H1 (cell line): ENCODE measurements around the gene CAPN8.

Experiments used
- PHF8 ChIP-seq: fragments of 200-600 bp; sonication (generic); conservative IDR thresholded peaks from 2 replicates; pipeline ENCODE4 v1.7.1; 2012; ENCODE audit warnings: low read depth, mild to moderate bottlenecking, inconsistent platforms, low read length, moderate library complexity
- POLR2A ChIP-seq, 2 experiments: IDR thresholded peaks; 1 replicate in 1 of 2; 2 replicates in 1 of 2; pipeline ENCODE4 v1.6.1; 2011; ENCODE audit warnings: low read depth in 2 of 2, low read length in 2 of 2, mild to moderate bottlenecking in 2 of 2; ENCODE audit errors: control extremely low read depth in 1 of 2
- TEAD4 ChIP-seq: IDR thresholded peaks from 2 replicates; pipeline ENCODE4 v1.6.1; 2012; ENCODE audit warnings: low read depth, low read length, inconsistent platforms, mixed read lengths
- TF ChIP-seq, protein P1 (sequence below), 3 experiments: IDR thresholded peaks; 1 replicate in 2 of 3; 2 replicates in 1 of 3; pipeline versions ENCODE4 v1.5.1 to v1.6.1; 2011; ENCODE audit warnings: low read length in 3 of 3, mild to moderate bottlenecking in 3 of 3, inconsistent platforms in 2 of 3, low read depth in 1 of 3, moderate library complexity in 1 of 3; ENCODE audit not compliant: insufficient read depth in 1 of 3; ENCODE audit errors: control extremely low read depth in 1 of 3

DNA sequence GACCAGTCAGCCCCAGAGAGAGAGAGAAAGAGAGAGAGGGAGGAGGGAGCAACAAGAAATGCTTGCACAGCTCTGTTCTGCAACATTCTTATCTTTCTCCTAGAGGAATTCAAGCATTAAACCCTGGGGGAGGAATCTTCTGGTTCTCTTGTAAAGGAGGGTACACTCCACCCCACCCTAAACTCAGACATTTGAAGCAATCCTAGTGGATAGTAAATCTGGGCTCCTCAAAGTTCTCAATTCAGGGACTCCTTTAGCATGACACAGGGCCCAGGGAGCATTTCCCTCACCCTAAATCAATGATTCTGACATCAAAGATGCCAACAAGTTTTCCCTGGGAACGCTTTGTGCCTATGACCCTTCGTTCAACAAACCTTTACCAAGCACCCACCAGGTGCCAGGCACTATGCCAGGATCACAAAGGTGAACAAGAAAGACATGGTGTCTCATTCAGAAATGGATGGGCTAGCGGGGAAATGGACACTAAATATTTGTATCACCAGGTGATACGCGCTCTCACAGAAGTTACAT lies 35.0 kb upstream of the CAPN8 start:
- TF ChIP-seq POLR2A (IDR thresholded peaks at IDR 0.05; ENCODE audit: control extremely low read depth in 1 of 2, low read depth in 2 of 2, low read length in 2 of 2): no peak
- TF ChIP-seq PHF8: no peak
- TF ChIP-seq, protein P1, sequence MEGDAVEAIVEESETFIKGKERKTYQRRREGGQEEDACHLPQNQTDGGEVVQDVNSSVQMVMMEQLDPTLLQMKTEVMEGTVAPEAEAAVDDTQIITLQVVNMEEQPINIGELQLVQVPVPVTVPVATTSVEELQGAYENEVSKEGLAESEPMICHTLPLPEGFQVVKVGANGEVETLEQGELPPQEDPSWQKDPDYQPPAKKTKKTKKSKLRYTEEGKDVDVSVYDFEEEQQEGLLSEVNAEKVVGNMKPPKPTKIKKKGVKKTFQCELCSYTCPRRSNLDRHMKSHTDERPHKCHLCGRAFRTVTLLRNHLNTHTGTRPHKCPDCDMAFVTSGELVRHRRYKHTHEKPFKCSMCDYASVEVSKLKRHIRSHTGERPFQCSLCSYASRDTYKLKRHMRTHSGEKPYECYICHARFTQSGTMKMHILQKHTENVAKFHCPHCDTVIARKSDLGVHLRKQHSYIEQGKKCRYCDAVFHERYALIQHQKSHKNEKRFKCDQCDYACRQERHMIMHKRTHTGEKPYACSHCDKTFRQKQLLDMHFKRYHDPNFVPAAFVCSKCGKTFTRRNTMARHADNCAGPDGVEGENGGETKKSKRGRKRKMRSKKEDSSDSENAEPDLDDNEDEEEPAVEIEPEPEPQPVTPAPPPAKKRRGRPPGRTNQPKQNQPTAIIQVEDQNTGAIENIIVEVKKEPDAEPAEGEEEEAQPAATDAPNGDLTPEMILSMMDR (IDR thresholded peaks at IDR 0.05; ENCODE audit: control extremely low read depth in 1 of 3, insufficient read depth in 1 of 3, low read depth in 1 of 3, low read length in 3 of 3): no peak
- no peak for TF ChIP-seq TEAD4
